ENCODE data around the gene KAT2B. TPM values are rescaled to one million over a fixed set of nuclear protein-coding genes. Genes with fewer than 3 reads are reported as not detected.
"Not testable (repeated sequence)": the region's sequence is repeated elsewhere in the genome, so short reads cannot be mapped to it uniquely, and the experiment has no call there.

The KAT2B gene
- total RNA-seq, 1 experiment from 2014 or later, result 4.6 TPM

- intact Hi-C loops (cut with micrococcal nuclease; ENCODE audit: unreplicated experiment), result loop anchor here (5.0 kb wide), 1 partner anchor 97 kb away; the partner anchor contains the start of gene RAB5A
- Histone ChIP-seq H3K4me1 (ENCODE audit: insufficient read depth, low read length, poor library complexity, severe bottlenecking) (peaks cover 7% of the 10 kb centered on the region), H3K27me3 (replicated peaks; ENCODE audit: insufficient read depth, low read depth, low read length, poor library complexity) (no peaks in the 10 kb centered on the region), H3K36me3 (ENCODE audit: insufficient read depth, low read length, poor library complexity, severe bottlenecking) (no peaks in the 10 kb centered on the region), H3K9me3 (ENCODE audit: low read depth, low read length, poor library complexity, severe bottlenecking) (no peaks in the 10 kb centered on the region), H3K4me3 (ENCODE audit: low read depth, low read length, poor library complexity, severe bottlenecking) (no peak overlapping the region), H3K27ac (ENCODE audit: low read depth, low read length, poor library complexity, severe bottlenecking) (no peak overlapping the region)
- ChIA-PET POLR2A (ENCODE audit: low non-redundant PET) (no interaction called here), CTCF (no interaction called here)
- BruUV-seq (replicated peaks), result no TSS peak
- no peak for DNase-seq (ENCODE audit: low spot score)
- TF ChIP-seq EZH2 (IDR thresholded peaks at IDR 0.05; ENCODE audit: borderline replicate concordance, low read depth, low read length, poor library complexity, severe bottlenecking), result no peak
- no peak for TF ChIP-seq CTCF (conservative IDR thresholded peaks at IDR 0.05; ENCODE audit: low read depth, low read length)
Observed at GRCh38 chr3:20043825-20044224, 3.6 kb downstream of the KAT2B start.

- CTCF ChIA-PET; BruUV-seq (replicated peaks); H3K4me1 ChIP-seq (ENCODE audit: insufficient read depth, low read length, poor library complexity, severe bottlenecking); DNase-seq (ENCODE audit: low spot score); POLR2A ChIA-PET (ENCODE audit: low non-redundant PET); H3K9me3 ChIP-seq (ENCODE audit: low read depth, low read length, poor library complexity, severe bottlenecking); intact Hi-C loops (cut with micrococcal nuclease; ENCODE audit: unreplicated experiment); H3K27me3 ChIP-seq (replicated peaks; ENCODE audit: insufficient read depth, low read depth, low read length, poor library complexity); H3K4me3 ChIP-seq (ENCODE audit: low read depth, low read length, poor library complexity, severe bottlenecking); H3K27ac ChIP-seq (ENCODE audit: low read depth, low read length, poor library complexity, severe bottlenecking); H3K36me3 ChIP-seq (ENCODE audit: insufficient read depth, low read length, poor library complexity, severe bottlenecking): not testable (repeated sequence)
Observed at GRCh38 chr3:20045141-20045540, 4.9 kb downstream of the KAT2B start.

DNA sequence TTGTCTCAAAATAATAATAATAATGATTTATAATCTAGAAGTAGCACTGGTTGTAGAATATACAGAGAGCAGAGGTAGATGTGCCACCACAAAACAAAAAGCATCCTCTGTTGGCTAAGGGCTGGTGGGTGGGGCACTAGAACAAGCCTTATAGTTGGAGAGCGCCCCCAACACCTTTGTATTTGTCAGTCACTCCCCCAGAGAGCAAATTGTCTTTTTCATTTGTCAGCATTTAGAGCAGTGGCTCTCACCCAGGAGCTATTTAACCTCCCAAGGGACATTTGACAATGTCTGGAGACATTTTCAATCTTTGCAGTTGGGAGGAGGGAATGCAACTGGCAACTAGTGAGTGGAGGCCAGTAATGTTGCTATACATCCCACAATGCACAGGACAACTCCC, 6.3 kb downstream of the KAT2B start:
- Histone ChIP-seq H3K27me3 (replicated peaks; ENCODE audit: insufficient read depth, low read depth, low read length, poor library complexity) (no peaks in the 10 kb centered on the region), H3K4me1 (ENCODE audit: insufficient read depth, low read length, poor library complexity, severe bottlenecking) (no peaks in the 10 kb centered on the region), H3K27ac (ENCODE audit: low read depth, low read length, poor library complexity, severe bottlenecking) (no peak overlapping the region), H3K9me3 (ENCODE audit: low read depth, low read length, poor library complexity, severe bottlenecking) (no peaks in the 10 kb centered on the region), H3K36me3 (ENCODE audit: insufficient read depth, low read length, poor library complexity, severe bottlenecking) (no peaks in the 10 kb centered on the region), H3K4me3 (ENCODE audit: low read depth, low read length, poor library complexity, severe bottlenecking) (no peak overlapping the region)
- POLR2A ChIA-PET (ENCODE audit: low non-redundant PET), result no interaction called here
- intact Hi-C loops (cut with micrococcal nuclease; ENCODE audit: unreplicated experiment), result no loop called here
- BruUV-seq (replicated peaks), result no TSS peak
- CTCF ChIA-PET, result no interaction called here
- TF ChIP-seq CTCF (conservative IDR thresholded peaks at IDR 0.05; ENCODE audit: low read depth, low read length) (no peak), EZH2 (IDR thresholded peaks at IDR 0.05; ENCODE audit: borderline replicate concordance, low read depth, low read length, poor library complexity, severe bottlenecking) (no peak)
- no peak for DNase-seq (ENCODE audit: low spot score)

DNA sequence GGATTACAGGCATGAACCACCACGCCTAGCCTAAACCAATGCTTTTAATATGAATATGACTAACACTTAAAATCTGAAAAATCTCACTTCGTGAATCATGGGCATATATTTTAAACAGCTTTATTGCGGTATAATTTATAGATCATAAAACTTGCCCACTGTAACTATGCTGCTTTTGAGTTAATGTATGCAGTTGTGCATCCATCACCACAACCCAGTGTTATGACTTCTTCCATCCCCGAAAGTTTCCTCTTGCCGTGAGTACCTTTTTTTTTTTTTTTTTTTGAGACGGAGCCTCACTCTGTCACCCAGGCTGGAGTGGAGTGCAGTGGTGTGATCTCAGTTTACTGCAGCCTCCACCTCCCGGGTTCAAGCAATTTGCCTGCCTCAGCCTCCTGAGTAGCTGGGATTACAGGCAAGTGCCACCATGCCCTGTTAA, 7.1 kb downstream of the KAT2B start:
- ChIA-PET CTCF (no interaction called here), POLR2A (ENCODE audit: low non-redundant PET) (no interaction called here)

More for the DNA sequence above, 7.1 kb downstream of the KAT2B start:
- Histone ChIP-seq H3K36me3 (ENCODE audit: insufficient read depth, low read length, poor library complexity, severe bottlenecking) (no peaks in the 10 kb centered on the region), H3K4me1 (ENCODE audit: insufficient read depth, low read length, poor library complexity, severe bottlenecking) (no peaks in the 10 kb centered on the region), H3K9me3 (ENCODE audit: low read depth, low read length, poor library complexity, severe bottlenecking) (no peaks in the 10 kb centered on the region), H3K27ac (ENCODE audit: low read depth, low read length, poor library complexity, severe bottlenecking) (no peak overlapping the region), H3K27me3 (replicated peaks; ENCODE audit: insufficient read depth, low read depth, low read length, poor library complexity) (no peaks in the 10 kb centered on the region), H3K4me3 (ENCODE audit: low read depth, low read length, poor library complexity, severe bottlenecking) (no peak overlapping the region)
- no peak for TF ChIP-seq CTCF (conservative IDR thresholded peaks at IDR 0.05; ENCODE audit: low read depth, low read length)
- no peak for DNase-seq (ENCODE audit: low spot score)
- BruUV-seq (replicated peaks), result no TSS peak
- intact Hi-C loops (cut with micrococcal nuclease; ENCODE audit: unreplicated experiment), result no loop called here
